GM18499 (cell line): ENCODE results near the gene SYNGAP1.
A peak's percentile ranks its signal among the peaks of the same experiment; 100 is the strongest.
"Not testable (repeated sequence)": the region's sequence is repeated elsewhere in the genome, so short reads cannot be mapped to it uniquely, and the experiment has no call there.

Experiments
- ATAC-seq: cut with Tn5 transposase; IDR thresholded peaks from one replicate; pipeline ENCODE4 v1.9.1; 2021; ENCODE audit warnings: moderate number of reproducible peaks; ENCODE audit not compliant: insufficient read depth, unreplicated experiment

Gene SYNGAP1

DNA sequence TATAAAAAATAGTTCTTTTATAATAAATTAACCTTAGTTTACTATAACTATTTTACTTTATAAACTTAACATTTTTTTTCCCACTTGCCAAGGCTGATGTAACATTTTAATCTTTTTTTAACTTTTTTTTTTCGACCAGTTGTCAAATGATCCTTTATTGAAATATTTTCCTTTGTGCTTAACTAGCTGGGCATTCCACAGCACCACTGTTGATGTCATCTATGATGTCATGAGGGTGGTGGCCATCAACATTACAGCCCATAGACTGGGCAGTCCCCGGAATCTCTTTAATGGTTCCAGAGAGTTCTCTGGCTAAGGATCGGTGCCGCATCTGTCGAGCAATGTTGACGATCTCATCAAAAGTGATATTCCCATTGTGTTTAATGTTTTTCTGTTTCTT lies 20.0 kb upstream of the SYNGAP1 start:
- ATAC-seq, result not testable (repeated sequence)

DNA sequence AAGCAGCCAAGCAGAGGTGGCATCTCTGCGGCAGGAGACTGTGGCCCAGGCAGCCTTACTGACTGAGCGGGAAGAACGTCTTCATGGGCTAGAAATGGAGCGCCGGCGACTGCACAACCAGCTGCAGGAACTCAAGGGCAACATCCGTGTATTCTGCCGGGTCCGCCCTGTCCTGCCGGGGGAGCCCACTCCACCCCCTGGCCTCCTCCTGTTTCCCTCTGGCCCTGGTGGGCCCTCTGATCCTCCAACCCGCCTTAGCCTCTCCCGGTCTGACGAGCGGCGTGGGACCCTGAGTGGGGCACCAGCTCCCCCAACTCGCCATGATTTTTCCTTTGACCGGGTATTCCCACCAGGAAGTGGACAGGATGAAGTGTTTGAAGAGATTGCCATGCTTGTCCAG lies 15.0 kb upstream of the SYNGAP1 start:
- ATAC-seq, result no peak

- ATAC-seq, result no peak
Measured at GRCh38 chr6:33405386-33405940, 14.4 kb upstream of the SYNGAP1 start.

GRCh38 chr6:33406126-33406525 lies 13.7 kb upstream of the SYNGAP1 start:
- no peak for ATAC-seq

DNA sequence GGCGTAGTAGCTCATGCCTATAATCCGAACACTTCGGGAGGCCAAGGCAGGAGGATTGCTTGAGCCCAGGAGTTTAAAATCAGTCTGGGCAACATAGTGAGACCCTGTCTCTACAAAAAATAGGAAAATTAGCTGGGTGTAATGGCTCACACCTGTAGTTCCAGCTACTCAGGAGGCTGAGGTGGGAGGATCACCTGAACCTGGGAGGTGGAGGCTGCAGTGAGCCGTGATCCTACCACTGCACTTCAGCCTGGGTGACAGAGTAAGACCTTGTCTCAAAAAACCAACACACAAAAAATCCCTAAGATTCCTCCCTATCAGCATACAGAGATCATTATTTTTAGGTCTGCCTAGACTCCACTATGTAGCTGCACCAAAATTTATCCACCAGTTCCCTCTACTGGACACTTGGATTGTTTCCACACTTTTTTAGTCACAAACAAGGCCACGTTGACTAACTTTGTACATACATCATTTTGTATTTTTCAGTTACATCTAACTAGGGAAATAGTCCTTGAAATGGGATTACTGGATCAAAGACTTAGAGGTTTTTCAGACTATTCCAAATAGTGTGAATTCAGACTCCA lies 12.6 kb upstream of the SYNGAP1 start:
- ATAC-seq, result no peak

DNA sequence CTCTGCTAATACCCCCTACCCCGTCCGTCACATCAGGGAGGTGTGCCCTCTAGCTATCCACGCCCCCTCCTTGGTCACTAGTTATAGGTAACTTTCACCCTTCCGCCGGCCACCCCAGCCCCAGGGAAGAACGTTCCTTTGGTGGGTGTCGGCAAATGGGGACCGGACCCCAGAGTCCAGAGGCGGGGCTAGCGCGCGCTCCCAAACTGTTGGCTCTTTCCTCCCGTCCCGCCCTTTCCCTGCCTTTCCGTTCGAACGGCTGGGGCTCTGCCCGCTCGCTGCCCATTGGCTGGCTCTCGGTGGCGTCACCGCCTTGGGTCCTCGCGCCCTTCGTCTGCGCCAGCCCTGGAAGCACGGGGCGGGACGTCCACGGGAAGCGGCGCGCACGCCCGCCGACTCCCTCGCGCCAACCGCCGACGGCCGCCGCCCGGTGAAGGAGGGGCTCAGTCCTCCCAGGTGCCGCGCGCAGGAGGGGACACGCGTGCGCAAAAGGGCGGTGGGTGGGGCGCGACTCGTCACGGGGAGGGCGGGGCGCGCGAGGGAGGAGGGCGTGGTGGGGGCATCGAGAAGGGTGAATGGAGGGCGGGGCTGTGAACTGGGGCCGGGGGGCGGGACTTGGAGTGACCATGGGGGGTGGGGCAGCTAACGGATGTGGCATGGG lies 9.7 kb upstream of the SYNGAP1 start:
- ATAC-seq, result no peak

DNA sequence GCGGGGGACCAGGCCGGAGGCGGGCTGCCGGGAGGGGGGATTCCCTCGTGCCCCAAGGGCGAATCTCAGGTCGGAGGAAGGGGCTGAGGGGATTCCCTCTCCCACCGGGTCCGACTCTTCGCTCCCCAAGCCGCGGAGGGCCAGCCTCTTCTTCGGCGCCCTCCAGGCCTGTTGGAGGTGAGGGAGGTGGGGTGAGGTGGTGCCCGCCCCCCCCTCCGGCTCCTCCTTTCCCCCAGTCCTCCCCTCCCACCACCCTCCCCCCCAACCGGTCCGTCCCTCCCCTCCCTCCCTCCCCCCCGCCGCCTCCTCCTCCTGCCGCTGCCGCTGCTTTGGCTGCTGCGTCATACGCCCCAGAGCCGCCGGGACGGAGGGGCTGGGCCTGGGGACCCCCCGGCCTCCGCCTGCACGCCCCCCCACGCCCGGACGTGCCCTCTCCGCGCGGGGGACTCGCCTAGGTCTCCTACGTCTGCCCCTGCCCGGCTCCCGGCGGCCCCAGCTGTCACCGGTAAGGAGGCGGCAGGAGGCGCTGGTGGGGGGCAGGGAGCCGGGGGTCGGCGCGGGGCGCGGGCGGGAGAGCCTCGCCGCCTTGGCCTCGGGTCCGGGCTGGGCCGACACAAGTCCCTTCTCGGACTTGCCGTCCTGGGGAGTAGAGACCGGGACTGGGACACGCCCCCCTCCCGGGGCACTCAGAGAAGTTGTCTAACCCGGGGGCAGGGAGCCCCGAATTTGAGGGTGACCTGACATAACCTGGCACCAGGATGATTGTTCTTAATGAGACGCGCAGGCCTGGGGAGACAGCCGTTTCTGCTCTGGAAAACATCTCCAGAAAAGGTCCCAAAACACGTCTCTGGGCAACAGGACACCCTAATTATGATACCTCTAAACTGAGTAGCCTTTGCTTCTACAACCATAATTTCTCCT lies 8.9 kb upstream of the SYNGAP1 start, which contains the start of gene PHF1:
Gene PHF1, plus strand, starts transcription at position 304 of the 921 bp plus-strand sequence. CDS start 1,250 bp downstream, outside the sequence.
- ATAC-seq, result no peak

DNA sequence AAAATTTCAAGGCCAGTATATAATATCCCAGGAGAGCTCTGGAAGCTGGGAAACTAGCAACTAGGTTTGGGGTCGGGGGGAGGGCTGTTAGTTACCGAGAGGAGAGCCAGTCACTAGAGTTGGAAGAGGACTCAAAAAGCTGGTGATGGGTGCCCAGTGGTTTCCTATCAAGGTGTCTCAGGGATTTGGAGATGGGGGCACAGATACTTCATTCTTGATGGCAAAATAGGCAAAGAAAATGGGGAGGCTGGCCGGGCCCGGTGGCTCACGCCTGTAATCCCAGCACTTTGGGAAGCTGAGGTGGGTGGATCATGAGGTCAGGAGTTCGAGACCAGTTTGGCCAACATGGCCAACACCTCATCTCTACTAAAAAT lies 8.2 kb upstream of the SYNGAP1 start:
- ATAC-seq, result no peak

DNA sequence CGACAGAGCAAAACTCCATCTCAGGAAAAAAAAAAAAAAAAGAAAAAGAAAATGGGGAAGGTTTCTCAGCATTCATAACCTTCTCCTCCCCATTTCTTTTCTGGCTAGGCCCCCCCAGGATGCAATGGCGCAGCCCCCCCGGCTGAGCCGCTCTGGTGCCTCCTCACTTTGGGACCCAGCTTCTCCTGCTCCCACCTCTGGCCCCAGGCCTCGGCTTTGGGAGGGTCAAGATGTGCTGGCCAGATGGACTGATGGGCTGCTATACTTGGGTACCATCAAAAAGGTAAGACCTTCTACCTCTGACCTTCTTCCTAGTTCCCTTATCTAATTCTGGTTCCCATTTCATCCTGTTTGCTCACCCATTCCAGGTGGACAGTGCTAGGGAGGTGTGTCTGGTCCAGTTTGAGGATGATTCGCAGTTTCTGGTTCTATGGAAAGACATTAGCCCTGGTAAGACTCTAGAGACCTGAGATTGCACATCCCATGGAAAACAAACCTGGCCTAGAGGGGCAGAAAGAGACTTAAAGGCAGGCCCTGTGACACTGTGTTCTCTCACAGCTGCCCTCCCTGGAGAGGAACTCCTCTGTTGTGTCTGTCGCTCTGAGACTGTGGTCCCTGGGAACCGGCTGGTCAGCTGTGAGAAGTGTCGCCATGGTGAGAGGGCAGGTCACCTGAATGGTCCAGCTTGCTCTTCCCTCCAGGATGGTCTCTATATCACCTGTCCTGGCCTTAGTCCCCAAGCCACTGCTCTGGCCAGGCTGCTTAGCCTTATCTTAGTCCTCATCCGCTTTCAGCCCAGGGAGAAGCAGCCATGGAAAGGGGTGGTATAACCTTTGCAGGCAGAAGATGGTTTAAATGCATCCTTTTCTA lies 7.5 kb upstream of the SYNGAP1 start:
- ATAC-seq, result no peak

DNA sequence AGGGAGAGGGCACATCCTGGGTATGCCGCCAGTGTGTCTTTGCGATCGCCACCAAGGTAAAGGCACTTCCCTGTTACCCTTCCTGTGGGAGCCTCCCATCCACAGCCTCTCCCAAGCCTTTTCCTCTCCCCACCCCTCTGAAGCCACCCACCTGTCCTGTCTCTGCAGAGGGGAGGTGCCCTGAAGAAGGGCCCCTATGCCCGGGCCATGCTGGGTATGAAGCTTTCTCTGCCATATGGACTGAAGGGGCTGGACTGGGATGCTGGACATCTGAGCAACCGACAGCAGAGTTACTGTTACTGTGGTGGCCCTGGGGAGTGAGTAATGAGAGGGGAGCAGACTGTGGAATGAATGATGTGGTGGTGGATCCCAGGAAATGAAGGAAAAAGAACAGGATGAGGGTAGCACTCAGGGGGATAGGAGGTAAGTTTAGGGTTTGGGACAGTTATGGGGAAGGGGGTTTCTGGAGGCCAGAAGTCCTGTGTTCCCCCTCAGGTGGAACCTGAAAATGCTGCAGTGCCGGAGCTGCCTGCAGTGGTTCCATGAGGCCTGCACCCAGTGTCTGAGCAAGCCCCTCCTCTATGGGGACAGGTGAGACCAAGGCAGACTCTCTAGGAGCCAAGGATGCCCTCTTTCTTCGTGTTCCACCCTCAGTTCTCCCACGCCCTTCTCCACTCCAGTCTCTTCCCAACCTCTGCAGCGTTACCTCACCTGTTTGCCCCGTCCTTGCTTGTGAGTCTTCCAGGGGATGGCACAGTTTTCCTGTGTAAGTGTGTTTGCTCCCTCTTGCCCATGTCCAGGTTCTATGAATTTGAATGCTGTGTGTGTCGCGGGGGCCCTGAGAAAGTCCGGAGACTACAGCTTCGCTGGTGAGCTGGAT lies 6.4 kb upstream of the SYNGAP1 start:
- ATAC-seq, result no peak

DNA sequence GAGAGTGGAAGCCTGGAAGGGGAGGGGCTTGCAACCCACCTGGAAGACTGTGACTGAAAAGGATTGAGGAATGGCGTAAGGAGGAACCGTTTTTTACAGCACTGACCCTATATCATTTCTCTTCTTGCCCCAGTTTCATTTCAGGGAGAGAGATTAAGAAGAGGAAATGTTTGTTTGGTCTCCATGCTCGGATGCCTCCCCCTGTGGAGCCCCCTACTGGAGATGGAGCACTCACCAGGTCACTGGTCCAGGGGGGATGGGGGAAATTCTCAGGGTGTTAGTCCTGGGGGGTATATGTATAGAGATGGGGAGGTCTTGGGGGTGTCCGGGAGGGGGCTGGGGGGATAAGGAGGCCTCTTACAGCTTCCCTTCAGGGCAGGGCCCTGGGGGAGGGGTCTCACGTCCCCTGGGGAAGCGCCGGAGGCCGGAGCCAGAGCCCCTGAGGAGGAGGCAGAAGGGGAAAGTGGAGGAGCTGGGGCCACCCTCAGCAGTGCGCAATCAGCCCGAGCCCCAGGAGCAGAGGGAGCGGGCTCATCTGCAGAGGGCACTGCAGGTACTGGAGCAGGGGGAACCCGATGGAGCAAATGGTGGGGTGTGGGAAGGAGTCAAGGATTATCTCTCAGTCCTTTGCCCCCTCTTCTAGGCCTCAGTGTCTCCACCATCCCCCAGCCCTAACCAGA lies 5.1 kb upstream of the SYNGAP1 start:
- no peak for ATAC-seq

DNA sequence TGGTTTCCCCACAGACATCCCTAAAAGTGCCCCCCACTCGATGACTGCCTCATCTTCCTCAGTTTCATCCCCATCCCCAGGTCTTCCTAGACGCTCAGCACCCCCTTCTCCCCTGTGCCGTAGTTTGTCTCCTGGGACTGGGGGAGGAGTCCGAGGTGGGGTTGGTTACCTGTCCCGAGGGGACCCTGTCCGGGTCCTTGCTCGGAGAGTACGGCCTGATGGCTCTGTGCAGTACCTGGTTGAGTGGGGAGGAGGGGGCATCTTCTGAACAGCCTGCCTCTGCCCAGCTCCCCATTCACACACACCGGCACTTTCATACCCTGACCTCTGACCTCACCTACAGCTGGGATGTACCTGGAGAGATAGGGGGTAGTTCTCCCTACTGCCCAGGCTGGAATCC lies 4.0 kb upstream of the SYNGAP1 start:
- no peak for ATAC-seq

GRCh38 chr6:33416386-33417127 lies 3.3 kb upstream of the SYNGAP1 start:
- ATAC-seq, result no peak

DNA sequence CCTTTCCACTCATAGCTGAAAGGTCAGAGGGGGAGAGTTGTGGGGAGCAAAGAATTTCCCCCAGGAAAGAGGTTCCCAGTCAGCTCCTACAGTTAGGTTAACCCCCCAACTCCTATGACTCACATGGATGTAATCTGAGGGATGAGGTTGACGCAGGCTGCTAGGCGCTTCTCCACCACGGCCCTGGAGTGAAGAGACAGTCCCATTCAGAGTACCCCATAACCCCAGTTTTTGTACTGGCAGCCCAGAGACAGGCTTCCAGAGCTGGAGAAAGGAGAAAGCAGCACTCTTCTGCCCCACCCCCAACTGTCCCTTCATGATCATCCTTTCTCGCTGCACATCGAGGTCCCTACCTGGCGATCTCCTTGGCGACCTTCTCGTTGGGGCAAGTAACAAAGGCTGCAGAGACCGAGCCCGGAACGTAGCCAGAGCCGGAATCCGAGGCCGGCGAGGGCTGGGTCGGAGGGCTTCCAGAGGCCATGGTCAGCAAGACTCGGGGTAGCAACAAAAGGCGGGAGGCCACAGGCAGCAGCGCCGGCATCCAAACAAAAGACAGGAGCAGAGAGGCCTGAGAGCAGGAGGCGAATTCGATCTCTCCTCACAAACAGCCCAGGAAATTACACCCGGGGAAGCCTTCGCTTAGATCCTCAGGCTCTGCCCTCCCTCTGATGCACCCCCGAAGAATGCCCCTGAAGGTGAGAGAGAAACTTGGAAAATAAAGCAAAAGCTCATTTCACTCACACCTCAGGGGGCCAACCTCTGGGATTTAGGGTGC lies 2.5 kb upstream of the SYNGAP1 start:
- ATAC-seq, result no peak

GRCh38 chr6:33417903-33418689 lies 1.8 kb upstream of the SYNGAP1 start, which contains the start of gene CUTA:
CUTA (minus strand) TSS chr6:33418107; CDS start chr6:33418000, 107 bp downstream.
- ATAC-seq, result peak; percentile 71

- ATAC-seq, result no peak
Measured at GRCh38 chr6:33418690-33419291, 1.1 kb upstream of the SYNGAP1 start.
